ENCODE measurements around the gene POT1.

DNA sequence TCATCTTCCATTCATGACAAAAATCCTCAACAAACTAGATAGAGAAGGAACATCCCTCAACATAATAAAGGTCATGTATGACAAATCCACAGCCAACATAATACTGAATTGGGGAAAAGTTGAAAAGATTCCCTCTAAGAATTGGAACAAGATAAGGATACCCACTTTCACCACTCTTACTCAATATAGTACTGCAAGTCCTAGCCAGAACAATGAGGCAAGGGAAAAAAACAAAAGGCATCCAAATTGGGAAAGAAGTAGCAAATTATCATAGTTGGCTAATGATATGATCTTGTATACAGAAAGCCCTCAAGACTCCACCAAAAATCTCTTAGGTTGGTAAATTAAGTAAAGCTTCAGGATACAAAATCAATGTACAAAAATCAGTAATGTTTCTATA, 4.7 kb downstream of the POT1 start:
- TF ChIP-seq CTCF (conservative IDR thresholded peaks at IDR 0.05 in 1 of 2, IDR thresholded peaks at IDR 0.05 in 1 of 2; ENCODE audit: extremely low read depth in 1 of 2, insufficient read depth in 1 of 2, low read depth in 1 of 2, low read length in 2 of 2) (no peak), EZH2 (IDR thresholded peaks at IDR 0.05; ENCODE audit: borderline replicate concordance, low read length) (no peak)
